Measurements from ENCODE around the gene COL4A1.

The COL4A1 gene

GRCh38 chr13:110124201-110124940 is 182.6 kb downstream of the COL4A1 start:
- no peak for DNase-seq

- DNase-seq = no peak
These were observed 183.7 kb downstream of the COL4A1 start for GRCh38 chr13:110123041-110123809.

GRCh38 chr13:110121422-110122083 is 185.4 kb downstream of the COL4A1 start:
- no peak for DNase-seq

GRCh38 chr13:110119935-110120905 is 186.7 kb downstream of the COL4A1 start:
- DNase-seq = no peak

- no peak for DNase-seq
These were observed 188.9 kb downstream of the COL4A1 start for GRCh38 chr13:110118106-110118505.

GRCh38 chr13:110116072-110116487 is 190.9 kb downstream of the COL4A1 start:
- peak; percentile 27 for DNase-seq

- no peak for DNase-seq
These were observed 191.4 kb downstream of the COL4A1 start for GRCh38 chr13:110115591-110115990.

GRCh38 chr13:110114316-110114715 is 192.6 kb downstream of the COL4A1 start:
- no peak for DNase-seq

GRCh38 chr13:110113284-110113764 is 193.6 kb downstream of the COL4A1 start:
- DNase-seq = peak; percentile 13

- peak; percentile 16 for DNase-seq
These were observed 194.6 kb downstream of the COL4A1 start for GRCh38 chr13:110112379-110112778.

- no peak for DNase-seq
These were observed 196.2 kb downstream of the COL4A1 start for GRCh38 chr13:110110783-110111182.

- no peak for DNase-seq
These were observed 197.0 kb downstream of the COL4A1 start for GRCh38 chr13:110109910-110110309.

- no peak for DNase-seq
These were observed 197.7 kb downstream of the COL4A1 start for GRCh38 chr13:110109140-110109783.

GRCh38 chr13:110108348-110109139 is 198.4 kb downstream of the COL4A1 start:
- DNase-seq = peak; percentile 51

- DNase-seq = no peak
These were observed 199.2 kb downstream of the COL4A1 start for GRCh38 chr13:110107568-110108347.

- no peak for DNase-seq
These were observed 200.2 kb downstream of the COL4A1 start for GRCh38 chr13:110106726-110107125.

GRCh38 chr13:110105136-110105535 is 201.8 kb downstream of the COL4A1 start:
- no peak for DNase-seq

GRCh38 chr13:110103534-110103933 is 203.4 kb downstream of the COL4A1 start:
- DNase-seq = no peak

- peak; percentile 27 for DNase-seq
These were observed 203.9 kb downstream of the COL4A1 start for GRCh38 chr13:110103026-110103425.

- no peak for DNase-seq
These were observed 204.9 kb downstream of the COL4A1 start for GRCh38 chr13:110102053-110102452.

Data from OCI-M1 (cell line).